GM12864 (cell line): Measurements from ENCODE around the gene DYRK3.
"Not testable (repeated sequence)": the region's sequence is repeated elsewhere in the genome, so short reads cannot be mapped to it uniquely, and the experiment has no call there.

ENCODE experiments used
- DNase-seq: peaks from one replicate; pipeline ENCODE4 v3.0.0-alpha.2; 2011; ENCODE audit warnings: low read depth
- H3K4me3 ChIP-seq: 2 replicates; pipeline ENCODE4 v1.5.1; 2011; ENCODE audit warnings: mild to moderate bottlenecking, low read depth, low read length, control low read depth
- TF ChIP-seq, protein P1 (sequence below): IDR thresholded peaks from 2 replicates; pipeline ENCODE4 v1.5.1; 2011; ENCODE audit warnings: low read depth, mild to moderate bottlenecking, moderate library complexity, low read length, control low read depth, inconsistent platforms; ENCODE audit errors: missing control alignments

DYRK3 gene

DNA sequence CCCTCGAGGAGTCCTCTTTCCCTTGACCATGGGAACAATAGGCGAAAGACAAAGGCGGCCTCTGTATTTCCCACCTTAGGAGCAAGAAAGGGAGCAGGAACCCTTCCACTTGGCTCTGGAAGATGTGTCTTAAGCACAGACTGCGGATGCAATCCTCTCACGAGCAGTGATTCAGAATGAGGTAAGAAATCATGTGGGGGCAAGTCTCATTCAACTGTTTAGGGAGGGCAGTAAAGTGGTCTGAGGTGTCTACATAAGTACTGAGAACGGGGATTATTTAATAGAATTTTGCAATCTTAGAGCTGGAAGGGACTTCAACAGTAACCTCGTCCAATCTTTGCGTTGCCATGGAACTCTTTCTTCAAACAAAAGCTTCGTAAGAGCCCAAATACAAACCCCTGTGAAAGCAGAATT, 1.6 kb upstream of the DYRK3 start:
- no peak overlapping the region for H3K4me3 ChIP-seq
- DNase-seq = no peak
- TF ChIP-seq, protein P1, sequence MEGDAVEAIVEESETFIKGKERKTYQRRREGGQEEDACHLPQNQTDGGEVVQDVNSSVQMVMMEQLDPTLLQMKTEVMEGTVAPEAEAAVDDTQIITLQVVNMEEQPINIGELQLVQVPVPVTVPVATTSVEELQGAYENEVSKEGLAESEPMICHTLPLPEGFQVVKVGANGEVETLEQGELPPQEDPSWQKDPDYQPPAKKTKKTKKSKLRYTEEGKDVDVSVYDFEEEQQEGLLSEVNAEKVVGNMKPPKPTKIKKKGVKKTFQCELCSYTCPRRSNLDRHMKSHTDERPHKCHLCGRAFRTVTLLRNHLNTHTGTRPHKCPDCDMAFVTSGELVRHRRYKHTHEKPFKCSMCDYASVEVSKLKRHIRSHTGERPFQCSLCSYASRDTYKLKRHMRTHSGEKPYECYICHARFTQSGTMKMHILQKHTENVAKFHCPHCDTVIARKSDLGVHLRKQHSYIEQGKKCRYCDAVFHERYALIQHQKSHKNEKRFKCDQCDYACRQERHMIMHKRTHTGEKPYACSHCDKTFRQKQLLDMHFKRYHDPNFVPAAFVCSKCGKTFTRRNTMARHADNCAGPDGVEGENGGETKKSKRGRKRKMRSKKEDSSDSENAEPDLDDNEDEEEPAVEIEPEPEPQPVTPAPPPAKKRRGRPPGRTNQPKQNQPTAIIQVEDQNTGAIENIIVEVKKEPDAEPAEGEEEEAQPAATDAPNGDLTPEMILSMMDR = no peak

DNA sequence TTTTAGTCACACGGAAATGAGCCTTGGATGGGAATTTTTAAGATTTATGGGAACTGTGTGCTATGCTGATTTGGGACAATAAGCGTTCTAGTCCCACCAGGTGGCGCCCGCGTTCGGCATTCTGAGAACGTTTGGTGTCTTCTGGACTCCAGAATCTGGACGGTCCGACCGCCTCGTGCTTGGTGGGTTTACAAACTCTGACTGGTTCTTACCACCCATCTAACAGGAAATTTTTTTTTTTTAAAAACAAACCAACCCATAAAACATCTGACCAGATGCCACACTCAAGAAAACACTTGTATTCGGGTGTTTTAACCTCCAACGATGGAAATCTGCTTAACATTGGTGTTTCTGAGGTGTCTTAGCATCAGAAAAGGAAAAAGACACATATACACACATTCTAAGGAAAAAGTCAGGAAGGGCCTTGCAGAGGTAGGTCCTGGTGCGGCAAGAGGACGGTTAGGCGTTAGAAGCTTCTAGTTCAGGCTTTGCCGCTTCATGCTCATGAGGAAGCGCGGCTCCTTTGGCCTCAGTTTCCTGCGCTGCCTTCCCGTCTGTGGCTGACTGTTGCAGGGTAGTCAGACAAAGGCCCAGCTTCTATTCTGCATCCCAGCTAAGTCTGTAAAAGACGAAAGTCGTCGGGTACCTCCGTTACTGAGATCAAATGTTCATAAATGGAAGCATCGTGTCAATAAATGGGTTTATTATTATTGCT, 814 bp upstream of the DYRK3 start:
- DNase-seq = no peak
- TF ChIP-seq, protein P1 = peak; percentile 78
- H3K4me3 ChIP-seq = peak overlapping the region; percentile 87

DNA sequence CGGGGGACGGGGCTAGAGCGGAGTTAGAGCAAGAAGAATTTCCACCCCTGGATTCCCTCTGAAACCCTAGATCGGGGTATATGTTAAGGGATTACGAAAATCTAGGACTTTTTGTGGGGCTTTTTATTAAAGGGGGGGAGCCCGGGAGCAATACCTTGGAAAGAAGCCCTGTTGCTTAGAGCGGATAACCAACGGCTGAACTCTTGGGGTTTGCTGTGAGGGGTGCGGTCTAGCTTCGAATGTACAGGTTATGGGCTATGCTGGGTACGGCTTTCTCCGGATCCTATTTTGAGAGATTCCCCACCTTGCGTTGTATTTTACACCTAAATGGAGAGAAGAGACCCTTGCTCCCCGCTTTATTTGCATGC, 626 bp downstream of the DYRK3 start:
- peak overlapping the region; percentile 87 for H3K4me3 ChIP-seq
- no peak for DNase-seq
- TF ChIP-seq, protein P1 = no peak

DNA sequence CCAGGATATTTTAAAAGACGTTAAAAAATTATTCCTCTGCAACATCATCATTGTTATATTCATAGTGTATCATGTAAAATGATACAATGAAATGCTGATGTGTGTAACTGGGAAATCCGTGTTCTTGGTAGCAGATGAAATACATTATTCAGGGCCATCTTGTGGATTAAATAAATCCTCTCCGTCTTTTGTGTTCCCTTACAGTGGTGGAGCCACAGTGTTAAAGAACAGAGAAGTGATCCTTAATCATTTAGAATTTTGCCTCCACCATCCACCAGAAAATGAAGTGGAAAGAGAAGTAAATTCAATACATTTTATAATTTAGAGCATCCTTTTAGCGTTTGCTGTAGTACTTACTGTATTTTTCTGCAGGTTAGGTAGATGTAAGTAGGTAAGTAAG, 1.3 kb downstream of the DYRK3 start:
- TF ChIP-seq, protein P1 = no peak
- no peak for DNase-seq
- peak overlapping the region; percentile 9; the same call in 1 of the 2 replicates for H3K4me3 ChIP-seq

DNA sequence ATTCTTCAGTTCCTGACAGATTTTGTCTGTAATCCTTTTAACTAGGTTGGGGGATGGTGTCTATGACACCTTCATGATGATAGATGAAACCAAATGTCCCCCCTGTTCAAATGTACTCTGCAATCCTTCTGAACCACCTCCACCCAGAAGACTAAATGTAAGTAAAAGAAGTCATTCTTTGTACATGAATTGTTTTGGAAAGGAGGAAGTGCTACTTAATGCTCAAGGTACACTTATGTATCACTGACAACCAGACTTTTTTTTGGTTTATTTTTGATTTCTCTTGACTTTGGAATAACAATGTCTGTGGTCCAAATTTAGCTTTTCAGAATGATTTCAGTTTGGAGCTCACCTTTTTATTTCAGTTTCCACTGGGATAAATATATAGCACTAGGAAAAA, 2.3 kb downstream of the DYRK3 start:
- H3K4me3 ChIP-seq = no peak overlapping the region
- TF ChIP-seq, protein P1 = no peak
- no peak for DNase-seq

DNA sequence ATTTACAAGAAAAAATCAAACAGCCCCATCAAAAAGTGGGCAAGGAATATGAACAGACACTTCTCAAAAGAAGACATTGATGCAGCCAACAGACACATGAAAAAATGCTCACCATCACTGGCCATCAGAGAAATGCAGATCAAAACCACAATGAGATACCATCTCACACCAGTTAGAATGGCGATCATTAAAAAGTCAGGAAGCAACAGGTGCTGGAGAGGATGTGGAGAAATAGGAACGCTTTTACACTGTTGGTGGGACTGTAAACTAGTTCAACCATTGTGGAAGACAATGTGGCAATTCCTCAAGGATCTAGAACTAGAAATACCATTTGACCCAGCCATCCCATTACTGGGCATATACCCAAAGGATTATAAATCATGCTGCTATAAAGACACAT, 6.7 kb downstream of the DYRK3 start:
- not testable (repeated sequence) for H3K4me3 ChIP-seq, DNase-seq

DNA sequence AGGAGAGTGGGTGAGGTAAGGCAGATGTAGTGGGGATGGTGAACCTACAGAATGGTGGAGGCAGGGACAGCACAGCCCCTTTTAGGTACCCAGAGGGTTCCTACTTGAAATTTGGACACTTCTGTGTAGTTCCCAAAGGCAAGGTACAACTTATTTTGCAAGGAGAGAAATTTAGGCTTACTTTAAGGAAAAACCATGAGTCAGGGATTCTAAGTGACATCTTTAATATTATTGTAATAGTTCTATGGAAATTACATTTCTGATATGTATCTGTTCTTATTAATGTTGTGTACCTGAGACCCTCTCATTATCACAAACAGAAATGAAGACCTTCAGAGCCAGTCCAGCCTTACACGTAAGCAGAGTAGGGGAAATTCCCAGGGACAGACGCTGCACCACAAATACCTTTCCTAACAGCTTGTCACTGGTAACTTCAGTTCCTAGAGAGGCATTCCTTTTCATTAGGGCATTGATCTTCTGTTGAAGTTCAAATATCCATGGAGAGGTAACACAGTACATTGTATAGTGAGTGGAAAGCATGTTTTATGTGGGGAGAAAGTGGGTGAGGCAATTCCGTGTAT, 7.9 kb downstream of the DYRK3 start:
- no peak for DNase-seq
- TF ChIP-seq, protein P1 = no peak
- H3K4me3 ChIP-seq = no peak overlapping the region
